MCF 10A (cell line): ENCODE results near the gene MTA2. TPM values are rescaled to one million over a fixed set of nuclear protein-coding genes. Genes with fewer than 3 reads are reported as not detected.

Source experiments
- BruUV-seq: library from RNA; stranded (reverse); fragments of 400-500 nt; replicated peaks from 2 replicates; lab custom pipeline; 2021; lab: Mats Ljungman, UMichigan
- CTCF ChIA-PET: fragments of 300-600 bp; sonication (Branson Sonifier 250); formaldehyde crosslinking; extraction: SDS; loops from one replicate; lab custom pipeline; 2021; ENCODE audit warnings: antibody characterized with exemption, inconsistent platforms; lab: Yijun Ruan, JAX
- POLR2A ChIA-PET: fragments of 300-600, 350-650 bp; sonication (Branson Sonifier 250); formaldehyde crosslinking; extraction: SDS; loops from one replicate; lab custom pipeline; 2020; ENCODE audit warnings: antibody characterized with exemption, inconsistent platforms; lab: Yijun Ruan, JAX
- DNase-seq: peaks from one replicate; pipeline ENCODE4 v3.0.0-alpha.2; 2018; ENCODE audit not compliant: unreplicated experiment
- H3K27ac Mint-ChIP-seq: one replicate; pipeline ENCODE4 v1.8.0; 2022; ENCODE audit warnings: mild to moderate bottlenecking, low read depth, mixed read lengths; ENCODE audit not compliant: unreplicated experiment
- H3K27me3 Mint-ChIP-seq: one replicate; pipeline ENCODE4 v1.8.0; 2022; ENCODE audit warnings: mixed read lengths; ENCODE audit not compliant: insufficient read depth, unreplicated experiment
- H3K36me3 Mint-ChIP-seq: one replicate; pipeline ENCODE4 v1.8.0; 2022; ENCODE audit warnings: mild to moderate bottlenecking, moderate library complexity, mixed read lengths; ENCODE audit not compliant: insufficient read depth, unreplicated experiment
- H3K4me1 Mint-ChIP-seq: one replicate; pipeline ENCODE4 v1.8.0; 2022; ENCODE audit warnings: mixed read lengths; ENCODE audit not compliant: insufficient read depth, unreplicated experiment
- H3K4me3 Mint-ChIP-seq: one replicate; pipeline ENCODE4 v1.8.0; 2022; ENCODE audit warnings: mild to moderate bottlenecking, moderate library complexity, mixed read lengths; ENCODE audit not compliant: unreplicated experiment
- H3K9me3 Mint-ChIP-seq: one replicate; pipeline ENCODE4 v1.8.0; 2022; ENCODE audit warnings: mixed read lengths; ENCODE audit not compliant: unreplicated experiment
- CTCF ChIP-seq: fragments of 200-600 bp; IDR thresholded peaks from one replicate; pipeline ENCODE4 v1.8.0; 2022; ENCODE audit warnings: antibody characterized with exemption, mild to moderate bottlenecking; ENCODE audit not compliant: unreplicated experiment
- intact Hi-C: fragments of 100-400 bp; cut with micrococcal nuclease; formaldehyde crosslinking; loops from 2 replicates; pipeline ENCODE4 v1.14.1; 2022
- total RNA-seq: library from RNA; stranded (reverse); gene quantifications from 2 replicates; pipeline ENCODE4 v1.2.3, GENCODE V29; 2022

The MTA2 gene
- total RNA-seq, 1 experiment from 2014 or later = 176 TPM

- H3K27ac Mint-ChIP-seq = peak overlapping the region; percentile 63
- H3K36me3 Mint-ChIP-seq = peaks cover 9% of the 10 kb centered on the region
- peak overlapping the region; percentile 99 for H3K4me3 Mint-ChIP-seq
- ChIA-PET POLR2A (interaction anchor here (0.7 to 11.4 kb wide), 19 partner anchors 9 to 333 kb away, joined by 3 to 599 read pairs (median 4); partner anchors contain the start of genes B3GAT3, C11orf98, CSKMT and EEF1G), CTCF (interaction anchor here (0.6 to 13.1 kb wide), 2 partner anchors 11 to 50 kb away, joined by 5 to 225 read pairs; no protein-coding TSS in a partner anchor)
- no peak for TF ChIP-seq CTCF
- H3K4me1 Mint-ChIP-seq = peaks cover 32% of the 10 kb centered on the region
- no peaks in the 10 kb centered on the region for H3K9me3 Mint-ChIP-seq
- BruUV-seq = no TSS peak
- intact Hi-C loops = loop anchor here (1.0 kb wide), 1 partner anchor 12 kb away; no protein-coding TSS in a partner anchor
- no peaks in the 10 kb centered on the region for H3K27me3 Mint-ChIP-seq
- DNase-seq = peak; percentile 56
These were observed 52.9 kb downstream of the MTA2 start for GRCh38 chr11:62548545-62549335.

GRCh38 chr11:62547691-62548281, 53.9 kb downstream of the MTA2 start:
- no peaks in the 10 kb centered on the region for H3K27me3 Mint-ChIP-seq
- peak overlapping the region; percentile 63 for H3K27ac Mint-ChIP-seq
- H3K36me3 Mint-ChIP-seq = peaks cover 9% of the 10 kb centered on the region
- peak; percentile 95 for DNase-seq
- H3K9me3 Mint-ChIP-seq = no peaks in the 10 kb centered on the region
- ChIA-PET POLR2A (interaction anchor here (0.6 to 11.4 kb wide), 29 partner anchors 8 to 1698 kb away, joined by 3 to 599 read pairs (median 4); partner anchors contain the start of genes B3GAT3, C11orf98, CSKMT and EEF1G), CTCF (interaction anchor here (0.6 to 13.1 kb wide), 5 partner anchors 8 to 240 kb away, joined by 3 to 225 read pairs (median 4); partner anchors contain the start of genes C11orf98 and CSKMT)
- no peak for TF ChIP-seq CTCF
- peaks cover 24% of the 10 kb centered on the region for H3K4me1 Mint-ChIP-seq
- no TSS peak for BruUV-seq
- intact Hi-C loops = loop anchor here (1.0 kb wide), 1 partner anchor 13 kb away; no protein-coding TSS in a partner anchor
- peak overlapping the region; percentile 99 for H3K4me3 Mint-ChIP-seq

- peak overlapping the region; percentile 99 for H3K4me3 Mint-ChIP-seq
- H3K4me1 Mint-ChIP-seq = peaks cover 25% of the 10 kb centered on the region
- ChIA-PET POLR2A (interaction anchor here (0.6 to 11.4 kb wide), 30 partner anchors 7 to 1699 kb away, joined by 3 to 599 read pairs (median 5); partner anchors contain the start of genes B3GAT3, C11orf98, CSKMT and EEF1G), CTCF (interaction anchor here (0.7 to 13.1 kb wide), 5 partner anchors 8 to 241 kb away, joined by 3 to 225 read pairs (median 4); partner anchors contain the start of genes C11orf98 and CSKMT)
- no peaks in the 10 kb centered on the region for H3K27me3 Mint-ChIP-seq
- no peaks in the 10 kb centered on the region for H3K9me3 Mint-ChIP-seq
- intact Hi-C loops = no loop called here
- DNase-seq = peak; percentile 81
- TF ChIP-seq CTCF = no peak
- H3K27ac Mint-ChIP-seq = peak overlapping the region; percentile 63
- no TSS peak for BruUV-seq
- peaks cover 9% of the 10 kb centered on the region for H3K36me3 Mint-ChIP-seq
These were observed 54.6 kb downstream of the MTA2 start for GRCh38 chr11:62546929-62547625.
